H4 (cell line): ENCODE results near the gene GADD45G. TPM values are rescaled to one million over a fixed set of nuclear protein-coding genes. Genes with fewer than 3 reads are reported as not detected.

ENCODE experiments used
- DNase-seq: peaks from one replicate; pipeline ENCODE4 v3.0.0-alpha.2; 2015; ENCODE audit warnings: low spot score
- total RNA-seq: library from RNA; depleted of rRNA; stranded (reverse); fragments of >200 nt; shearing (Covaris generic); gene quantifications from 2 replicates; pipeline ENCODE4 v1.2.3, GENCODE V29; 2014; rRNA removed

The GADD45G gene
- total RNA-seq, 1 experiment from 2014 or later, result 0.52 TPM

GRCh38 chr9:89654025-89654662 is 49.3 kb downstream of the GADD45G start:
- no peak for DNase-seq

GRCh38 chr9:89655056-89655989 is 50.5 kb downstream of the GADD45G start:
- DNase-seq, result no peak

Other genes with a start within 250 kb of the GADD45G start
- gene SEMA4D, start 106.9 kb upstream of the GADD45G start, total RNA-seq, result 4.8 and 6.3 TPM in 2 replicates